Pancreas (tissue), 10 donors: ENCODE data around the gene SEC63. TPM values are rescaled to one million over a fixed set of nuclear protein-coding genes. Genes with fewer than 3 reads are reported as not detected.

Source experiments
- ATAC-seq, 4 donors: fragments of 200-7000 bp; cut with Tn5 transposase; one replicate each; pipeline versions ENCODE4 v1.8.0 to v1.9.1; 2020; ENCODE audit warnings: mild to moderate bottlenecking in 4 of 4, moderate library complexity in 4 of 4
- DNase-seq, 6 donors: peaks; one replicate each; pipeline ENCODE4 v3.0.0-alpha.2; 2020
- FAIRE-seq: peaks from 2 replicates; lab custom pipeline; 2012; peaks lifted over from hg19 to GRCh38; lab: Jason Lieb, UNC
- H3K27ac ChIP-seq, 4 donors: fragments of 200-600 bp; sonication (generic); 1 replicate in 3 of 4; 2 replicates in 1 of 4; pipeline versions ENCODE4 v1.5.0 to v1.8.0; 2020
- H3K27me3 ChIP-seq, 4 donors: fragments of 200-600 bp; one replicate each; pipeline ENCODE4 v1.8.0; 2021
- H3K36me3 ChIP-seq, 3 donors: fragments of 200-600 bp; sonication (generic) in 1 of 3; one replicate each; pipeline versions ENCODE4 v1.5.0 to v1.8.0; 2020 to 2021
- H3K4me1 ChIP-seq, 3 donors: fragments of 200-600 bp; one replicate each; pipeline ENCODE4 v1.8.0; 2021
- H3K4me3 ChIP-seq, 4 donors: fragments of 200-600 bp; sonication (generic) in 2 of 4; one replicate each; pipeline versions ENCODE4 v1.5.0 to v1.8.0; 2020 to 2021
- H3K9me3 ChIP-seq, 4 donors: fragments of 200-600 bp; one replicate each; pipeline ENCODE4 v1.8.0; 2021
- WGBS, 2 donors: extraction: QIAGEN DNeasy Blood & Tissue Kit; methylation state at CpG; one replicate each; pipeline ENCODE4 v1.1.7; 2013; 5-methylcytosine and 5-hydroxymethylcytosine counted together
- intact Hi-C, 3 donors: fragments of 100-400 bp; cut with DNase I; formaldehyde crosslinking; loops; one replicate each; pipeline versions ENCODE4 v1.11.1 to v1.14.2; 2022
- polyA plus RNA-seq, 2 donors: library from polyadenylated mRNA; stranded (reverse); fragments of 200-250 nt; gene quantifications; one replicate each; pipeline ENCODE4 v1.2.3, GENCODE V29; 2013
- total RNA-seq, 6 donors: library from RNA; stranded (reverse); fragmentation: NEBNext Ultra II Directional in 4 of 6; extraction: Animal tissue kit (Norgen Biotek cat#: 25700) in 4 of 6; gene quantifications; one replicate each; pipeline versions ENCODE4 v1.2.1 to v1.2.4, GENCODE V29; 2021 to 2023
- TF ChIP-seq, protein P1 (sequence below), 4 donors: fragments of 200-600 bp; sonication (generic) in 3 of 4; IDR thresholded peaks; one replicate each; pipeline versions ENCODE4 v1.5.0 to v1.8.0; 2021; ENCODE audit warnings: antibody characterized with exemption in 4 of 4
- donor health status: healthy with polysubstance abuse.
- donor health status: DM: no; HTN: no; CAD: no; lungs with moderate emphysema.
- donor health status: DM: no; HTN: no; CAD: no.
- donor health status: control.
- donor health status: control.
- donor health status: Bipolar disorder and iron deficiency.
- donor health status: DM: yes; HTN: yes; CAD: no.
- donor health status: DM: no; HTN: no; CAD: no.
- donor health status: DM: no; HTN: no; CAD: no.
- donor health status: DM: yes; HTN: yes; CAD: no.

SEC63 gene
- total and polyA plus RNA-seq, 8 donors: 34.4 to 146 (median 115) TPM

DNA sequence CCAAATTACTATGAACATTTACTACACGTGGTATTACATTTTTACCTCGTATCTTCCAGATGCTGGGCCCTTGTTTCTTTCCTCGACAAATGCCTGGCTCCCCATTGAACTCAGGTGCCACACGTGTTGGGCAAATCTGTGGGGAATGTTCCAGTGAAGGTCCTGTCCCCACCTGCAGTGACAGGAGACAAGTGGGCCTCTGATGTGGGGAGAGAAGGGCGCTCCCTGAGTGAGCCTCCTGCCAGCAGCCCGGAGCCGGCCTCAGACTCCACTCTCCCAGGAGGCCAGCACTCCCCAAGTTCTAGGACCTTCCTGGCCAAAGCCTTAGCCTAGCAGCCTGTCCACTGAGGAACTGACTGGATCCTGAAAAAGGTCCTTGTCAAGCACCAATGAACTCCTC is 112.2 kb downstream of the SEC63 start:
- Histone ChIP-seq H3K4me3 (no peak overlapping the region), H3K9me3 (no peaks in the 10 kb centered on the region), H3K27ac (no peak overlapping the region), H3K4me1 (peaks cover 0 to 5% (median 0%) of the 10 kb centered on the region in 3 donors), H3K27me3 (no peaks in the 10 kb centered on the region), H3K36me3 (no peaks in the 10 kb centered on the region)
- 85 to 88% methylated on average over 7 of the region's 7 CpGs for WGBS, 2 donors
- ATAC-seq (no peak), DNase-seq (no peak), FAIRE-seq (no peak)
- intact Hi-C loops: loop anchor here in 2 of 3 donors (5.0 kb wide), 2 partner anchors 38 to 43 kb away; no protein-coding TSS in a partner anchor
- TF ChIP-seq, protein P1, sequence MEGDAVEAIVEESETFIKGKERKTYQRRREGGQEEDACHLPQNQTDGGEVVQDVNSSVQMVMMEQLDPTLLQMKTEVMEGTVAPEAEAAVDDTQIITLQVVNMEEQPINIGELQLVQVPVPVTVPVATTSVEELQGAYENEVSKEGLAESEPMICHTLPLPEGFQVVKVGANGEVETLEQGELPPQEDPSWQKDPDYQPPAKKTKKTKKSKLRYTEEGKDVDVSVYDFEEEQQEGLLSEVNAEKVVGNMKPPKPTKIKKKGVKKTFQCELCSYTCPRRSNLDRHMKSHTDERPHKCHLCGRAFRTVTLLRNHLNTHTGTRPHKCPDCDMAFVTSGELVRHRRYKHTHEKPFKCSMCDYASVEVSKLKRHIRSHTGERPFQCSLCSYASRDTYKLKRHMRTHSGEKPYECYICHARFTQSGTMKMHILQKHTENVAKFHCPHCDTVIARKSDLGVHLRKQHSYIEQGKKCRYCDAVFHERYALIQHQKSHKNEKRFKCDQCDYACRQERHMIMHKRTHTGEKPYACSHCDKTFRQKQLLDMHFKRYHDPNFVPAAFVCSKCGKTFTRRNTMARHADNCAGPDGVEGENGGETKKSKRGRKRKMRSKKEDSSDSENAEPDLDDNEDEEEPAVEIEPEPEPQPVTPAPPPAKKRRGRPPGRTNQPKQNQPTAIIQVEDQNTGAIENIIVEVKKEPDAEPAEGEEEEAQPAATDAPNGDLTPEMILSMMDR (IDR thresholded peaks at IDR 0.05): no peak

DNA sequence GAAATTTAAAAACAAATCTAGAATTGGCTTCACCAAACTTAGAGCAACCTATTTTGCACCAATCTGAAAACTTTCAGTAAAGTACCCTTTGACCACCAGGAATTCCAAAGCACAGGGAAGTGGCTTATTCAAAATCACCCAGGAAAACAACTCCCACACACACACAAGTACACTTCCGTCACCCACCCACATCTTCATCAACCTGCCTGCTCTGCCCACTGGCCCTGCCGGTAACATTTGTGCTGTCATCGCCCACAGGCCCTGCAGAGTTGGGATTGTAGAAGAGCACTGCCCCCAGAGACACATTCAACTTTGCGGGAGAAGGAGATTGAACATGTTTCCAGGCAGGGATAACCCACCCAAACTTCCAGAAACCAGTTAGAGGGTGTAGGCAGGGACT is 114.6 kb downstream of the SEC63 start:
- Histone ChIP-seq H3K9me3 (no peaks in the 10 kb centered on the region), H3K4me1 (peaks cover 0 to 5% (median 0%) of the 10 kb centered on the region in 3 donors), H3K27me3 (no peaks in the 10 kb centered on the region), H3K4me3 (no peak overlapping the region), H3K36me3 (no peaks in the 10 kb centered on the region), H3K27ac (no peak overlapping the region)
- no peak for DNase-seq
- TF ChIP-seq, protein P1 (IDR thresholded peaks at IDR 0.05): no peak
- 71 to 75% methylated on average over 4 of the region's 4 CpGs for WGBS, 2 donors
- intact Hi-C loops: no loop called here
- ATAC-seq: no peak
- no peak for FAIRE-seq

DNA sequence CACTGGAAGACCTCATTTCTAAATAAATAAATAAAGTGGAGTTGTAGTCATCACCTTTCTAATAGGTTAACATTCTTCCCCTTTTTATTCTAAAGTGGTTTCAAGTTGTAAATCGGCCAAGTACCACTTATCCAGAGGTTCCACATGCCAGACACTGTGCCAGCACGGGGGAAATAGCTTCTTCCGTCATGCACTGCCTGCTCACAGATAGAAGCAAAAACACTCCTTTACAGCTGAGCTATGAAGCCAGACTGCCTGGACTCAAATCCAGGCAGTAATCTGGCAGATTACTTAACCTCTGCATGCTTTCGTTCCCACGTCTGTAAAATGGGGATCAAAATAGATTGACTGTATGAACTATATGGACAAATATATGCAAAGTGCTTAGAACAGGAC is 116.7 kb downstream of the SEC63 start:
- Histone ChIP-seq H3K9me3 (no peaks in the 10 kb centered on the region), H3K36me3 (no peaks in the 10 kb centered on the region), H3K27ac (no peak overlapping the region), H3K27me3 (no peaks in the 10 kb centered on the region), H3K4me3 (no peak overlapping the region), H3K4me1 (no peaks in the 10 kb centered on the region)
- ATAC-seq: no peak
- DNase-seq: no peak
- FAIRE-seq: no peak
- 46 to 52% methylated on average over 5 of the region's 5 CpGs for WGBS, 2 donors
- TF ChIP-seq, protein P1 (IDR thresholded peaks at IDR 0.05): no peak
- intact Hi-C loops: no loop called here

DNA sequence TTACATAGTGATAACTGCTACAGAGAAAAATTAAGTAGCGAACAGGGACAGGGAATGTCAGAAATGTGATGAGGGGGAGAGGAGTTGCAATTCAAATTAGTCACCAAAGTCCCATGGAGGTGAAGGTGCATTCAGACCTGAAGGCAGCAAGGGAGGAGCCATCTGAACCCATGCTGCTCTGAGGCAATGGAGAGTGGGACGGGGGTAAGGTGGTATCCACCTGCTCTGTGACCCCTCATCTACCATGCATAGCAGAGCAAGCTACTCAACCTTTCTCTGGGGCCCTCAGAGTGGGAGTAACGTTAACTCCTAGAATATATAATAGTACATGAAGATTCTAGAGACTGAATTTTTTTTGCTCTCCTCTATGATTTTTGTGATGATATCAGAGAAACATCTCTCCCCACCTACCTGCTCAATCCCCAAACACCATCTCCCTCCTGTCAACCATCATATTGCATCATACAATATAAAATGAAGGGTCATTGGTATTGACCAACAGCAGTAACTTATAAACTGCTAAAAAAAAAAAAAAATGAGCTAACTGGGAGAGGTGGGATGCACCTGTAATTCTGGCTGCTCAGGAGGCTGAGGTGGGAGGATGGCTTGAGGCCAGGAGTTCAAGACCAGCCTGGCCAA is 117.3 kb downstream of the SEC63 start:
- TF ChIP-seq, protein P1 (IDR thresholded peaks at IDR 0.05): no peak
- no peak overlapping the region for H3K4me3 ChIP-seq
- no peaks in the 10 kb centered on the region for H3K4me1 ChIP-seq
- no peak overlapping the region for H3K27ac ChIP-seq
- no peaks in the 10 kb centered on the region for H3K9me3 ChIP-seq
- FAIRE-seq: no peak
- 76 to 90% methylated on average over 3 of the region's 3 CpGs for WGBS, 2 donors
- intact Hi-C loops: no loop called here
- no peak for ATAC-seq
- H3K36me3 ChIP-seq: no peaks in the 10 kb centered on the region
- no peaks in the 10 kb centered on the region for H3K27me3 ChIP-seq
- DNase-seq: no peak

DNA sequence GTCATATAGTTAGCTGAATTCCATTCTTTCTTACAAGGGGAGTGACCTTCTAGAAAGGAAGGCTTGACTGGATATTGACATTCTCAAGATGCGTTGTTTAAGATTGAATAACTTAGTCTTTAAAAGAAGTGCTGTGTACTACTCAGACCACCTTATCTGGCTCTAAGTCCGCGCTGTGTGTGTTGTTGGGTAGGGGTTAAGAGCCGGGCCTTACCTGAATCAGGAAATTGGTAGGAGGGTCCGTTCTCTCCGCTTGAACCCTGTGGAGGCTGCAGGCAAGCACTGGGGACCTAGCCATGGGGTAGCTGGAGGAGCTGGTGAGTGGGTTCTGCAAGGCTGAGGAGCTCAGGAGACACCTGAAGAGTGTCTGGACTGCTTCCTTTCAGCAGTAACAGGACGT is 124.9 kb downstream of the SEC63 start:
- TF ChIP-seq, protein P1 (IDR thresholded peaks at IDR 0.05): no peak
- DNase-seq (no peak), ATAC-seq (no peak)

More for the DNA sequence above, 124.9 kb downstream of the SEC63 start:
- Histone ChIP-seq H3K4me1 (no peaks in the 10 kb centered on the region), H3K27ac (no peak overlapping the region), H3K36me3 (no peaks in the 10 kb centered on the region), H3K4me3 (no peak overlapping the region), H3K9me3 (no peaks in the 10 kb centered on the region), H3K27me3 (no peaks in the 10 kb centered on the region)
- no peak for FAIRE-seq
- 86 to 91% methylated on average over 7 of the region's 7 CpGs for WGBS, 2 donors
- intact Hi-C loops: no loop called here
